ENCODE data around the gene RFTN1. TPM values are rescaled to one million over a fixed set of nuclear protein-coding genes. Genes with fewer than 3 reads are reported as not detected.

Gene RFTN1
- total and polyA plus RNA-seq, 12 donors, result 8.3 to 35.7 (median 17.4) TPM

- 66 to 83% (median 72%) methylated on average over 8 of the region's 9 CpGs for WGBS, 4 donors
- no peak overlapping the region for H3K4me3 ChIP-seq
- H3K36me3 ChIP-seq (replicated peaks in 1 of 2), result no peaks in the 10 kb centered on the region
- no peak for TF ChIP-seq POLR2A (IDR thresholded peaks at IDR 0.05)
- no peak for TF ChIP-seq CTCF (IDR thresholded peaks at IDR 0.05)
- H3K27ac ChIP-seq, result peak overlapping the region in 1 of 5 donors; percentile 47
- no peaks in the 10 kb centered on the region for H3K27me3 ChIP-seq
- DNase-seq, result no peak
- H3K4me1 ChIP-seq (replicated peaks in 1 of 2), result peaks cover 0 to 11% of the 10 kb centered on the region in 2 donors
- H3K9me3 ChIP-seq (replicated peaks in 1 of 3), result no peaks in the 10 kb centered on the region
- intact Hi-C loops (cut with DNase I), result no loop called here
These were observed 46.1 kb downstream of the RFTN1 start for GRCh38 chr3:16467393-16467792.

- DNase-seq, result no peak
- Histone ChIP-seq H3K27ac (peak overlapping the region in 1 of 5 donors; percentile 47), H3K36me3 (replicated peaks in 1 of 2) (no peaks in the 10 kb centered on the region), H3K4me3 (no peak overlapping the region), H3K4me1 (replicated peaks in 1 of 2) (peaks cover 0 to 11% of the 10 kb centered on the region in 2 donors), H3K27me3 (no peaks in the 10 kb centered on the region), H3K9me3 (replicated peaks in 1 of 3) (no peaks in the 10 kb centered on the region)
- intact Hi-C loops (cut with DNase I), result no loop called here
- TF ChIP-seq CTCF (IDR thresholded peaks at IDR 0.05), result no peak
- TF ChIP-seq POLR2A (IDR thresholded peaks at IDR 0.05), result no peak
- WGBS, 4 donors, result 67 to 71% (median 70%) methylated on average over 4 of the region's 4 CpGs
These were observed 46.7 kb downstream of the RFTN1 start for GRCh38 chr3:16466822-16467221.

- Histone ChIP-seq H3K4me1 (replicated peaks in 1 of 2) (peaks cover 0 to 11% of the 10 kb centered on the region in 2 donors), H3K27ac (no peak overlapping the region), H3K36me3 (replicated peaks in 1 of 2) (no peaks in the 10 kb centered on the region), H3K4me3 (no peak overlapping the region), H3K9me3 (replicated peaks in 1 of 3) (no peaks in the 10 kb centered on the region), H3K27me3 (no peaks in the 10 kb centered on the region)
- WGBS, 4 donors, result 59 to 64% (median 59%) methylated on average over 3 of the region's 3 CpGs
- intact Hi-C loops (cut with DNase I), result no loop called here
- TF ChIP-seq POLR2A (IDR thresholded peaks at IDR 0.05), result no peak
- DNase-seq, result no peak
These were observed 48.9 kb downstream of the RFTN1 start for GRCh38 chr3:16464511-16465148.

- H3K4me3 ChIP-seq, result no peak overlapping the region
- no peak for DNase-seq
- H3K4me1 ChIP-seq (replicated peaks in 1 of 2), result peaks cover 0 to 11% of the 10 kb centered on the region in 2 donors
- TF ChIP-seq POLR2A (IDR thresholded peaks at IDR 0.05) (no peak), CTCF (IDR thresholded peaks at IDR 0.05) (no peak)
- no peak overlapping the region for H3K27ac ChIP-seq
- no peaks in the 10 kb centered on the region for H3K27me3 ChIP-seq
- intact Hi-C loops (cut with DNase I), result no loop called here
- no peaks in the 10 kb centered on the region for H3K9me3 ChIP-seq (replicated peaks in 1 of 3)
- H3K36me3 ChIP-seq (replicated peaks in 1 of 2), result no peaks in the 10 kb centered on the region
- WGBS, 4 donors, result 58 to 76% (median 68%) methylated on average over 5 of the region's 5 CpGs
These were observed 49.6 kb downstream of the RFTN1 start for GRCh38 chr3:16463914-16464313.

- H3K4me3 ChIP-seq, result no peak overlapping the region
- H3K9me3 ChIP-seq (replicated peaks in 1 of 3), result no peaks in the 10 kb centered on the region
- intact Hi-C loops (cut with DNase I), result no loop called here
- no peaks in the 10 kb centered on the region for H3K36me3 ChIP-seq (replicated peaks in 1 of 2)
- TF ChIP-seq CTCF (IDR thresholded peaks at IDR 0.05) (no peak), POLR2A (IDR thresholded peaks at IDR 0.05) (no peak)
- peaks cover 0 to 6% of the 10 kb centered on the region in 2 donors for H3K4me1 ChIP-seq (replicated peaks in 1 of 2)
- DNase-seq, result no peak
- 52 to 79% (median 68%) methylated on average over 1 of the region's 1 CpG for WGBS, 4 donors
- H3K27me3 ChIP-seq, result no peaks in the 10 kb centered on the region
- H3K27ac ChIP-seq, result no peak overlapping the region
These were observed 50.4 kb downstream of the RFTN1 start for GRCh38 chr3:16463119-16463518.
